Spleen (tissue), 11 donors: ENCODE results near the gene FADS6. TPM values are rescaled to one million over a fixed set of nuclear protein-coding genes. Genes with fewer than 3 reads are reported as not detected.

Experiments used
- DNase-seq: peaks from one replicate; pipeline ENCODE4 v3.0.0-alpha.2; 2020
- H3K27ac ChIP-seq, 8 donors: fragments of 200-600 bp; sonication (generic) in 7 of 8; 1 replicate in 4 of 8; 2 replicates in 4 of 8; pipeline versions ENCODE4 v1.5.0 to v1.8.0; 2016 to 2021; ENCODE audit warnings: inconsistent platforms in 4 of 8, mild to moderate bottlenecking in 4 of 8, moderate library complexity in 1 of 8
- H3K27me3 ChIP-seq, 7 donors: fragments of 200-600 bp; sonication (generic) in 6 of 7; replicated peaks in 1 of 7; 1 replicate in 4 of 7; 2 replicates in 3 of 7; pipeline versions ENCODE4 v1.5.0 to v1.8.0; 2016 to 2021; ENCODE audit warnings: inconsistent platforms in 3 of 7, mild to moderate bottlenecking in 1 of 7
- H3K36me3 ChIP-seq, 6 donors: fragments of 200-600 bp; sonication (generic) in 5 of 6; 1 replicate in 4 of 6; 2 replicates in 2 of 6; pipeline versions ENCODE4 v1.5.0 to v1.8.0; 2016 to 2021; ENCODE audit warnings: inconsistent platforms in 2 of 6
- H3K4me1 ChIP-seq, 6 donors: fragments of 200-600 bp; sonication (generic) in 5 of 6; 1 replicate in 3 of 6; 2 replicates in 3 of 6; pipeline versions ENCODE4 v1.5.0 to v1.8.0; 2016 to 2021; ENCODE audit warnings: inconsistent platforms in 3 of 6
- H3K4me3 ChIP-seq, 8 donors: fragments of 200-600 bp; sonication (generic) in 7 of 8; 1 replicate in 4 of 8; 2 replicates in 4 of 8; pipeline versions ENCODE4 v1.5.0 to v1.8.0; 2016 to 2021; ENCODE audit warnings: inconsistent platforms in 4 of 8, mild to moderate bottlenecking in 4 of 8, moderate library complexity in 2 of 8
- H3K9me3 ChIP-seq, 8 donors: fragments of 200-600 bp; sonication (generic) in 7 of 8; 1 replicate in 4 of 8; 2 replicates in 4 of 8; pipeline versions ENCODE4 v1.5.0 to v1.8.0; 2016 to 2021; ENCODE audit warnings: inconsistent platforms in 4 of 8
- POLR2A ChIP-seq, 3 donors: fragments of 450-650 bp; IDR thresholded peaks; one replicate each; pipeline ENCODE4 v1.5.1; 2017; ENCODE audit warnings: antibody characterized with exemption in 3 of 3, mild to moderate bottlenecking in 1 of 3
- POLR2AphosphoS5 ChIP-seq, 3 donors: sonication (generic); formaldehyde crosslinking; IDR thresholded peaks; one replicate each; pipeline ENCODE4 v1.5.1; 2017; ENCODE audit warnings: antibody characterized with exemption in 3 of 3
- WGBS, 5 donors: extraction: QIAGEN DNeasy Blood & Tissue Kit in 3 of 5; methylation state at CpG; one replicate each; pipeline versions ENCODE4 v1.1.5 to v1.1.7; 2013 to 2018; 5-methylcytosine and 5-hydroxymethylcytosine counted together
- intact Hi-C: fragments of 100-400 bp; cut with DNase I; formaldehyde crosslinking; loops from one replicate; pipeline ENCODE4 v1.15.0; 2023; ENCODE audit warnings: low total_unique reads
- polyA plus RNA-seq, 3 donors: library from polyadenylated mRNA; stranded (reverse); fragments of 200-250 nt; gene quantifications; one replicate each; pipeline ENCODE4 v1.2.1, GENCODE V29; 2013
- total RNA-seq, 7 donors: library from RNA; depleted of rRNA in 3 of 7; stranded (reverse); fragments of >200 nt in 3 of 7; fragmentation: NEBNext Ultra II Directional in 4 of 7; extraction: Animal tissue kit (Norgen Biotek cat#: 25700) in 4 of 7; gene quantifications; one replicate each; pipeline versions ENCODE4 v1.1.0 to v1.2.1, GENCODE V29; 2016 to 2021
- TF ChIP-seq, protein P1 (sequence below), 11 experiments: fragments of 200-600 bp in 7 of 11; fragments of 450-650 bp in 4 of 11; sonication (generic) in 4 of 11; IDR thresholded peaks in 8 of 11; conservative IDR thresholded peaks in 3 of 11; 1 replicate in 7 of 11; 2 replicates in 4 of 11; pipeline versions ENCODE4 v1.4.0 to v1.8.0; 2016 to 2021; ENCODE audit warnings: antibody characterized with exemption in 11 of 11, inconsistent platforms in 4 of 11, mild to moderate bottlenecking in 1 of 11
- donor health status: healthy with polysubstance abuse.
- donor health status: DM: no; HTN: no; CAD: no; lungs with moderate emphysema.
- donor health status: DM: no; HTN: no; CAD: no.
- donor health status: Bipolar disorder and iron deficiency.
- donor health status: healthy.
- donor health status: DM: no; HTN: no; CAD: no.
- donor health status: DM: yes; HTN: yes; CAD: no.

The FADS6 gene
- total and polyA plus RNA-seq, 10 donors, result 0.13 to 8.8 (median 3.3) TPM

DNA sequence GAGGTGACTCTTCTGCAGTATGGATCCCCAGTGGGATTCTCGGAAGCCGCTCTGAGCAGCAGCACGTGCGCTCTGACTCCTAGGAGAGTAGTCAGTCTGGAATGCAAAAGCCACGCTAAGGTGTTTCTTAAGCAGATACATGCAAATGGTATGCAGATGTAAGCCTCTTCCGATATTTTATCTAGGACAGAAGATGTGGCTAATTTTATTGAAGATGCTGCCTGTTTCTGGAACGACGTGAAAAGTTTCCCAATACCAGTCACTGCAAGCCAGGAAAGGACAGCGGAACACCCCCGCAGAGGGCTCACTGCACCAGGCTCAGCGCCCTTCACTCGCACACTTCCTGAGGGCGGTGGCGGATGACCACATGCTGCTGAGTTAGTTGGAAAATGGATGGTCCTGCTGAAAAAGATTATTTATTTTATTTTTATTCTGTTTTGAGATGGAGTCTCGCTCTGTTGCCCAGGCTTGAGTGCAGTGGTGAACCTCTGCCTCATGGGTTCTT is 10.1 kb downstream of the FADS6 start:
- H3K27ac ChIP-seq, result peak overlapping the region in 3 of 8 donors; percentile 4 to 57 (median 36)
- peaks cover 0 to 34% (median 14%) of the 10 kb centered on the region in 6 donors for H3K4me1 ChIP-seq
- DNase-seq, result no peak
- H3K27me3 ChIP-seq, result peaks cover 0 to 31% (median 0%) of the 10 kb centered on the region in 7 donors
- WGBS, 5 donors, result 44 to 62% (median 46%) methylated on average over 15 of the region's 15 CpGs
- TF ChIP-seq, protein P1, sequence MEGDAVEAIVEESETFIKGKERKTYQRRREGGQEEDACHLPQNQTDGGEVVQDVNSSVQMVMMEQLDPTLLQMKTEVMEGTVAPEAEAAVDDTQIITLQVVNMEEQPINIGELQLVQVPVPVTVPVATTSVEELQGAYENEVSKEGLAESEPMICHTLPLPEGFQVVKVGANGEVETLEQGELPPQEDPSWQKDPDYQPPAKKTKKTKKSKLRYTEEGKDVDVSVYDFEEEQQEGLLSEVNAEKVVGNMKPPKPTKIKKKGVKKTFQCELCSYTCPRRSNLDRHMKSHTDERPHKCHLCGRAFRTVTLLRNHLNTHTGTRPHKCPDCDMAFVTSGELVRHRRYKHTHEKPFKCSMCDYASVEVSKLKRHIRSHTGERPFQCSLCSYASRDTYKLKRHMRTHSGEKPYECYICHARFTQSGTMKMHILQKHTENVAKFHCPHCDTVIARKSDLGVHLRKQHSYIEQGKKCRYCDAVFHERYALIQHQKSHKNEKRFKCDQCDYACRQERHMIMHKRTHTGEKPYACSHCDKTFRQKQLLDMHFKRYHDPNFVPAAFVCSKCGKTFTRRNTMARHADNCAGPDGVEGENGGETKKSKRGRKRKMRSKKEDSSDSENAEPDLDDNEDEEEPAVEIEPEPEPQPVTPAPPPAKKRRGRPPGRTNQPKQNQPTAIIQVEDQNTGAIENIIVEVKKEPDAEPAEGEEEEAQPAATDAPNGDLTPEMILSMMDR (IDR thresholded peaks at IDR 0.05 in 8 of 11, conservative IDR thresholded peaks at IDR 0.05 in 3 of 11), result no peak
- no peak for TF ChIP-seq POLR2A (IDR thresholded peaks at IDR 0.05)
- peak; percentile 57 to 71 (median 60) for TF ChIP-seq POLR2AphosphoS5 (IDR thresholded peaks at IDR 0.05)
- no peaks in the 10 kb centered on the region for H3K9me3 ChIP-seq
- H3K4me3 ChIP-seq, result no peak overlapping the region
- intact Hi-C loops, result no loop called here
- no peaks in the 10 kb centered on the region for H3K36me3 ChIP-seq

DNA sequence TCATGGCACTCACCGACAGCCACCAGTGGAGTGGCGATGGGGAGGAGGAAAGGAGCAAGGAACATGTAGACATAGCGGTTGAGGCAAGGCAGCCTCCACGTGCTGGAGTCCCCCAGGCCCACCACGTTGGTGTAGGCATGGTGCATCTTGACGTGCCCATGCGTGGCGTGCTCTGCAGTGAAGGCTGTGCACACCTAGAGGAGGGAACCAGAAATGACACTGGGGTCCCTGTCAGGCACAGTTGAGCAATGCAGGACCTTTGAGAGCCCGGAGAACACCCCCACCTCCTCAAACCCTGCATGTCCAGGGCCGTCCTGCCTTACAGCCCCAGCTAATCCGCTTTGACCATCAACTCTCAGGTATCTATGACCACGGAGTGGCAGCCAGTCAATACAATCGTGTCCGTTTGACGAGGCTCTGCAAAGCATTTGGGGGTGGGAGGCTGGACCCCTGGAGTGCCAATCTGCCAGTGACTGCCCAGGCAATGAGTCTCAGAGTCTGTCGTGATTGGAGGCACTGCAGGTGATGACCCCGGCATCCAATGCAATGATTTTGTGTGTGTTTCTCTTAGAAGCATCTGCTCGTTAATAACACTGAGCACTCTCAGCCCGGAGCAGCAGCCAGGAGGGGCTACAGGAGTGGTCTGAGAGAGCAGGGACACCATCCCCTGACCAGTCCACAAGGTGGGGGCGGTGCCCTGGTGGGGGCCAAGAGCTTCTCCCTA is 10.8 kb downstream of the FADS6 start:
- TF ChIP-seq POLR2AphosphoS5 (IDR thresholded peaks at IDR 0.05), result no peak
- TF ChIP-seq, protein P1 (IDR thresholded peaks at IDR 0.05 in 8 of 11, conservative IDR thresholded peaks at IDR 0.05 in 3 of 11), result no peak
- no peak for TF ChIP-seq POLR2A (IDR thresholded peaks at IDR 0.05)
- Histone ChIP-seq H3K27ac (no peak overlapping the region), H3K36me3 (no peaks in the 10 kb centered on the region), H3K27me3 (peaks cover 0 to 29% (median 0%) of the 10 kb centered on the region in 7 donors), H3K4me1 (peaks cover 0 to 40% (median 14%) of the 10 kb centered on the region in 6 donors), H3K9me3 (no peaks in the 10 kb centered on the region), H3K4me3 (no peak overlapping the region)
- intact Hi-C loops, result no loop called here
- WGBS, 5 donors, result 78 to 85% (median 81%) methylated on average over 18 to 20 of the region's 20 CpGs
- DNase-seq, result no peak

DNA sequence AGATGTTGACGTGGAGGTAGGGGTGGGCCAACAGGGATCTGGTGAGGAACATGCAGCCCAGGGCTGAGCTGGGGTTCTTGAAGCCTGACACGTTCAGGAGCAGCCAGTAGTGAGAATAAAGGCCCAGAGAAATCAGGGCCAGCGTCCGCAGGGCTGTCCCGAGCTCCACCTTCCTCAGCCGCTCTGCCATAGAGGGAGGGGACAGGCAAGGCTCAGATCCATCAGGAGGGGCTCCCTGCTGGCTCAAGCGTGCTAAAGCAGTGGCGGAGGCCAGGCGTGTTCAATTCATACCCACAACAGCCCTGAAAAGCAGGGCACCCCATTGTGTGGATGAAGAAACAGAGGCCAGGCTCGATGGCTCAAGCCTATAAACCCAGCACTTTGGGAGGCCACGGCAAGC is 12.4 kb downstream of the FADS6 start:
- WGBS, 5 donors, result 71 to 90% (median 87%) methylated on average over 11 of the region's 11 CpGs
- H3K27ac ChIP-seq, result no peak overlapping the region
- intact Hi-C loops, result no loop called here
- peaks cover 0 to 45% (median 14%) of the 10 kb centered on the region in 6 donors for H3K4me1 ChIP-seq
- peaks cover 0 to 18% (median 0%) of the 10 kb centered on the region in 7 donors for H3K27me3 ChIP-seq
- no peaks in the 10 kb centered on the region for H3K9me3 ChIP-seq
- TF ChIP-seq POLR2A (IDR thresholded peaks at IDR 0.05) (no peak), POLR2AphosphoS5 (IDR thresholded peaks at IDR 0.05) (no peak)
- TF ChIP-seq, protein P1 (IDR thresholded peaks at IDR 0.05 in 8 of 11, conservative IDR thresholded peaks at IDR 0.05 in 3 of 11), result no peak
- DNase-seq, result no peak
- no peaks in the 10 kb centered on the region for H3K36me3 ChIP-seq
- no peak overlapping the region for H3K4me3 ChIP-seq

- intact Hi-C loops, result no loop called here
- TF ChIP-seq, protein P1 (IDR thresholded peaks at IDR 0.05 in 8 of 11, conservative IDR thresholded peaks at IDR 0.05 in 3 of 11), result no peak
- TF ChIP-seq POLR2A (IDR thresholded peaks at IDR 0.05), result no peak
- no peak for TF ChIP-seq POLR2AphosphoS5 (IDR thresholded peaks at IDR 0.05)
- Histone ChIP-seq H3K27ac (peak overlapping the region in 2 of 8 donors; percentile 16 to 51), H3K4me3 (no peak overlapping the region), H3K4me1 (peaks cover 0 to 46% (median 14%) of the 10 kb centered on the region in 6 donors), H3K36me3 (no peaks in the 10 kb centered on the region), H3K9me3 (no peaks in the 10 kb centered on the region), H3K27me3 (peaks cover 0 to 11% (median 0%) of the 10 kb centered on the region in 7 donors)
- DNase-seq, result no peak
- WGBS, 5 donors, result 89 to 95% (median 92%) methylated on average over 16 of the region's 16 CpGs
These were observed 14.1 kb downstream of the FADS6 start for GRCh38 chr17:74879308-74879707.
